Heart right ventricle (tissue), 16 donors: ENCODE results near the gene SLC39A11. TPM values are rescaled to one million over a fixed set of nuclear protein-coding genes. Genes with fewer than 3 reads are reported as not detected.
"Not testable (repeated sequence)": the region's sequence is repeated elsewhere in the genome, so short reads cannot be mapped to it uniquely, and the experiment has no call there.

Experiments used
- ATAC-seq, 8 donors: fragments of 200-7000 bp; cut with Tn5 transposase; one replicate each; pipeline ENCODE4 v1.9.1; 2020; ENCODE audit warnings: mild to moderate bottlenecking in 8 of 8, moderate library complexity in 8 of 8, moderate number of reproducible peaks in 1 of 8
- DNase-seq, 2 donors: peaks; one replicate each; pipeline ENCODE4 v3.0.0-alpha.2; 2020
- H3K27ac ChIP-seq, 10 donors: fragments of 200-600 bp; sonication (generic) in 2 of 10; one replicate each; pipeline versions ENCODE4 v1.5.0 to v1.8.0; 2020 to 2022; ENCODE audit warnings: mild to moderate bottlenecking in 3 of 10
- H3K27me3 ChIP-seq, 7 donors: fragments of 200-600 bp; one replicate each; pipeline ENCODE4 v1.8.0; 2021 to 2022; ENCODE audit warnings: mild to moderate bottlenecking in 2 of 7
- H3K36me3 ChIP-seq, 9 donors: fragments of 200-600 bp; sonication (generic) in 1 of 9; one replicate each; pipeline versions ENCODE4 v1.5.0 to v1.8.0; 2020 to 2022; ENCODE audit warnings: mild to moderate bottlenecking in 2 of 9
- H3K4me1 ChIP-seq, 9 donors: fragments of 200-600 bp; sonication (generic) in 1 of 9; one replicate each; pipeline versions ENCODE4 v1.5.0 to v1.8.0; 2020 to 2022; ENCODE audit warnings: mild to moderate bottlenecking in 4 of 9
- H3K4me3 ChIP-seq, 10 donors: fragments of 200-600 bp; sonication (generic) in 2 of 10; one replicate each; pipeline versions ENCODE4 v1.5.0 to v1.8.0; 2020 to 2022; ENCODE audit warnings: mild to moderate bottlenecking in 7 of 10, moderate library complexity in 2 of 10
- H3K9me3 ChIP-seq, 11 donors: fragments of 200-600 bp in 10 of 11; sonication (generic) in 2 of 11; one replicate each; pipeline versions ENCODE4 v1.5.0 to v1.8.0; 2013 to 2022; ENCODE audit warnings: mild to moderate bottlenecking in 2 of 11, control low read depth in 1 of 11, moderate library complexity in 1 of 11
- CTCF ChIP-seq, 9 donors: fragments of 200-600 bp; sonication (generic) in 2 of 9; IDR thresholded peaks; one replicate each; pipeline versions ENCODE4 v1.5.0 to v1.8.0; 2021 to 2022; ENCODE audit warnings: antibody characterized with exemption in 9 of 9, mild to moderate bottlenecking in 5 of 9, moderate library complexity in 1 of 9
- WGBS, 2 donors: extraction: QIAGEN DNeasy Blood & Tissue Kit; methylation state at CpG; one replicate each; pipeline ENCODE4 v1.1.7; 2013; ENCODE audit warnings: inconsistent platforms in 1 of 2; 5-methylcytosine and 5-hydroxymethylcytosine counted together
- intact Hi-C, 10 donors: fragments of 100-400 bp; cut with DNase I; formaldehyde crosslinking; loops; one replicate each; pipeline versions ENCODE4 v1.11.1 to v1.14.2; 2022
- polyA plus RNA-seq, 2 donors: library from polyadenylated mRNA; stranded (reverse); fragments of 200-250 nt; gene quantifications; one replicate each; pipeline ENCODE4 v1.2.3, GENCODE V29; 2013
- total RNA-seq, 10 donors: library from RNA; stranded (reverse); fragmentation: NEBNext Ultra II Directional in 3 of 10; extraction: Animal tissue kit (Norgen Biotek cat#: 25700) in 3 of 10; gene quantifications; one replicate each; pipeline versions ENCODE4 v1.2.1 to v1.2.4, GENCODE V29; 2021 to 2023
- donor health status: Arrhythmogenic right ventricular cardiomyopathy.
- donor health status: ischemic (EF 13 %, LVEDD 7.1; RV severe dilation, severe dysfunction).
- donor health status: healthy with polysubstance abuse.
- donor health status: DM: no; HTN: yes; CAD: no.
- donor health status: DM: no; HTN: no; CAD: no.
- donor health status: ischemic (EF 25% LVEDD 6.9; RV normal size, moderate dysfunction).
- donor health status: ischemic (EF 25% LVEDD 5.7; RV mildly dilated, moderate dysfunction).
- donor health status: healthy.
- donor health status: DM: yes; HTN: yes; CAD: no.
- donor health status: Ischemic cardiomyopathy.
- donor health status: ischemic (EF 35%, LVEDD 5.7; RV mildly dilated, moderate dysfunction).
- donor health status: nonischemic (EF 11% LVEDD 7.7; RV severe dilation, severe dysfunction).
- donor health status: DM: yes; HTN: yes; CAD: no.
- donor health status: PGD.
- donor health status: ischemic (EF 29% LVEDD 5.4; RV normal size, mild dysfunction).
- donor health status: nonischemic (EF 23%, LVEDD 6.1; RV moderate dilation, normal function).

The SLC39A11 gene
- total and polyA plus RNA-seq, 12 donors = 2.4 to 11.3 (median 6.4) TPM

DNA sequence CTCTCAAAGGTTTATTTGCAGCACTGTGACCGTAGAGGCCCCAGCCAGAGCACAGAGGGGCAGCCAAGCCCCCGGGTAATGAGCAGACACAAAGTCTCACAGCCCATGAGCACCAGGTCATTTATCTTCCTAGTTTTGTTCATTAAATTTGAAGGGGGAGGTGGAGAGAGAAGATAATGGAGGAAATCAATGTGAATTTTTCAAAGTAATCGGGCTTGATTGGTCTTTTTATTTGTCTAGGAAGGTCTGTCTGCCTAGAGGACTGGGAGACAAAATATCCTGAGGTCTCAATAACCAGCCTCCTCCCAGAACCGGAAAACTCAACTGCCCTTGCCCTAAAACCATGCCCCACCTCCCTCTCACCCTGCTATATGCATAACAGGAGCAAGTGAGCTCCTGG is 189.0 kb downstream of the SLC39A11 start:
- H3K36me3 ChIP-seq = peaks cover 0 to 12% (median 0%) of the 10 kb centered on the region in 9 donors
- ATAC-seq = no peak
- WGBS, 2 donors = 69 to 74% methylated on average over 4 of the region's 4 CpGs
- no peak for TF ChIP-seq CTCF (IDR thresholded peaks at IDR 0.05)
- H3K4me3 ChIP-seq = no peak overlapping the region
- no peak overlapping the region for H3K27ac ChIP-seq
- DNase-seq = no peak
- H3K9me3 ChIP-seq = no peaks in the 10 kb centered on the region
- intact Hi-C loops = no loop called here
- no peaks in the 10 kb centered on the region for H3K27me3 ChIP-seq
- peaks cover 0 to 4% (median 0%) of the 10 kb centered on the region in 9 donors for H3K4me1 ChIP-seq

- Histone ChIP-seq H3K9me3 (no peaks in the 10 kb centered on the region), H3K4me1 (no peaks in the 10 kb centered on the region), H3K27ac (no peak overlapping the region), H3K27me3 (no peaks in the 10 kb centered on the region), H3K36me3 (peaks cover 0 to 10% (median 0%) of the 10 kb centered on the region in 9 donors), H3K4me3 (no peak overlapping the region)
- no peak for ATAC-seq
- no peak for TF ChIP-seq CTCF (IDR thresholded peaks at IDR 0.05)
- no peak for DNase-seq
- WGBS, 2 donors = 99 to 100% methylated on average over 3 of the region's 3 CpGs
- intact Hi-C loops = no loop called here
Measured at GRCh38 chr17:72901657-72902056, 190.8 kb downstream of the SLC39A11 start.

DNA sequence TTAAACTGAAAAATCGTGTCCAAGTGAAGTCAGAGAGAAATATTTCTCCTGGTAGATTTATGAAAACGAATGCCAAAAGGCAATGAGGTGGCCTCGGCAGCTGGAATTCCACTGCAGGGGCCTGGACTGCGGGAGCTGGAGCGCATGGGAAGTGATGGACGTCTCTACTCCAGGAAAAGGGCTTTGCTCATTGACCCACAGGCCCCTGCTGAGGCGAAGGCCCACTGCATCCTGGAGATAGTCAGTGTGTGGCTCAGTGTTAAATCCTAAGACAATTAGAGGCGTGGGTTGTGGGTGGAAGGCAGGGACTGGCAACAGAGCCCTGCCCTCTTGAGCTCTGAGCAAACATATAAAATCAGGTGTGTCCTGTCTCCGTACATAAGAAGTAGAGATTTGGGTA is 191.4 kb downstream of the SLC39A11 start:
- Histone ChIP-seq H3K4me3 (no peak overlapping the region), H3K27ac (no peak overlapping the region), H3K36me3 (peaks cover 0 to 5% (median 0%) of the 10 kb centered on the region in 9 donors), H3K27me3 (no peaks in the 10 kb centered on the region), H3K4me1 (no peaks in the 10 kb centered on the region), H3K9me3 (no peaks in the 10 kb centered on the region)
- intact Hi-C loops = no loop called here
- ATAC-seq = no peak
- no peak for DNase-seq
- TF ChIP-seq CTCF (IDR thresholded peaks at IDR 0.05) = no peak
- WGBS, 2 donors = 64 to 65% methylated on average over 9 of the region's 9 CpGs

DNA sequence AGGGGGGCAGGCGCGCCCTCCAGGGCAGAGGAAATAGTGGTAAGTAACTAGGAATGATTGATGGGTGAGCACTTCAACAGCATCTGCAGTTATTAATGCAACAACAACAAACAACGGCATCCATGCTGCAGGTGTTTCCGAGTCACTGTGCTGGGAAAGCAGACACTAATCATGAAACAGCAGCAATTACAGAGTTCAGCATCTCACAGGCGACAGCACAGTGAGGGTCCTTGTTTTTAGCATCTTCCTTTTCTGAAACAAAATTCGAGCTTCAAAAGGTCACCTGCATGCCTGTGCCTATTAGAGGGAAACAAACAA is 191.9 kb downstream of the SLC39A11 start:
- intact Hi-C loops = no loop called here
- ATAC-seq = no peak
- no peaks in the 10 kb centered on the region for H3K27me3 ChIP-seq
- WGBS, 2 donors = 71 to 73% methylated on average over 6 of the region's 6 CpGs
- no peaks in the 10 kb centered on the region for H3K9me3 ChIP-seq
- H3K4me3 ChIP-seq = no peak overlapping the region
- H3K4me1 ChIP-seq = no peaks in the 10 kb centered on the region
- TF ChIP-seq CTCF (IDR thresholded peaks at IDR 0.05) = no peak
- no peak overlapping the region for H3K27ac ChIP-seq
- peaks cover 0 to 5% (median 0%) of the 10 kb centered on the region in 9 donors for H3K36me3 ChIP-seq
- DNase-seq = no peak

DNA sequence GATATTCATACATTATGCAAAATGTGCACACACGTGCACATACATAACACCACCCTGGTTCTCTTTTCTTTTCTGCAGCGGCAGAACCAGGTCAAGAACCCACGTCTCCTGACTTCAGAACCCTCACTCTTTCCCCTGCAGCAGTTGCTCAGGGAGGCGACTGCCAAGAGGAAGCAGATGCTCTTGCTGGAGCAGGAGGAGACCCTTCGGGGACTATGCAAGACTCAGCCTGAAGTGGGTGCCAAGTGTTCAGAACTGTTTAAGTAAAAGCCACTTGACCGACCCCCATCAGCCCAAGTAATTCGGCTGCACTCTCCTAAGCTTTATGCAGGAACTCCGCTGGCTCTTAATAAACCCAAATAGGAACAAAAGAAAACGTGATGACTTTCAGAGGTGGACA is 193.8 kb downstream of the SLC39A11 start:
- Histone ChIP-seq H3K36me3 (peaks cover 0 to 5% (median 0%) of the 10 kb centered on the region in 9 donors), H3K4me1 (no peaks in the 10 kb centered on the region), H3K27me3 (no peaks in the 10 kb centered on the region), H3K27ac (no peak overlapping the region), H3K4me3 (no peak overlapping the region), H3K9me3 (no peaks in the 10 kb centered on the region)
- ATAC-seq = no peak
- DNase-seq = no peak
- whole genome bisulfite sequencing, 2 donors = 73 to 76% methylated on average over 9 of the region's 9 CpGs
- intact Hi-C loops = no loop called here
- no peak for TF ChIP-seq CTCF (IDR thresholded peaks at IDR 0.05)

DNA sequence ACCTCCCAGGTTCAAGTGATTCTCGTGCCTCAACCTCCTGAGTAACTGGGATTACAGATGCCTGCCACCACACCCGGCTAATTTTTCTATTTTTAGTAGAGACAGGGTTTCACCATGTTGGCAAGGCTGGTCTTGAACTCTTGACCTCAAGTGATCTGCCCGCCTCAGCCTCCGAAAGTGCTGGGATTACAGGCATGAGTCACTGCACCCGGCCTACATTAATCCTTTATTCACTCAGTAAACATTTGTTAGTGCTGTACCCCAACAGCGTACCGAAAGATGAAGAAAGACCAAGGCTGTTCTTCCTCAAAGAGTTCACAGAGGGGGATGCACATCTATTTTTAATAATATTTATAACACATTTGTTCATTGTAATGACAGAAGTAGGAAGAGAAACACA is 196.2 kb downstream of the SLC39A11 start:
- WGBS, 2 donors = 88 to 89% methylated on average over 7 of the region's 7 CpGs
- intact Hi-C loops = not testable (repeated sequence)

More for the DNA sequence above, 196.2 kb downstream of the SLC39A11 start:
- H3K36me3 ChIP-seq, H3K9me3 ChIP-seq, ATAC-seq, H3K27me3 ChIP-seq, H3K27ac ChIP-seq, DNase-seq, H3K4me3 ChIP-seq, H3K4me1 ChIP-seq: not testable (repeated sequence)
